ENCODE data around the gene ABCC11.

The ABCC11 gene

DNA sequence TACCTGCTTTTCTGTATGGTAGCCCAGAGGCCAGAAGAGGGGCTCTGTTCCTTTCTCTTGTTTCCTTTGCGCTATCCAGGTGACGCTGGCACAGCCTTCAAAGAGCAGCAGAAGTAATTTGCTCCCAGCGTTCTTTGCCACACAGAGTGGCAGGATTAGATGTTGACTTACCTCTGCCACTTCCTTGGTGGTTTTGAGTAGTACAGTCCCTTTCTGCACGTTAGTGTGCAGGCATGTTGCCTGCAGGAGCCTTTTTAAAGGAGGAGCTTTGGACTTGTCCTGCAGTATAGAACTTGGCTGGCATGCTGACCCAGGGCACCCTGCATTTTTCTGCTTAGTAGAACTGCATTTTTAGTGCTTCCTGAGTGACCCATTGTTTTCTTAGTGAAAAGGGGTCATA, at the start of gene ABCC11:
ABCC11 (minus strand) TSS at position 229 of the 400 bp plus-strand sequence. CDS start 15,618 bp downstream, outside the sequence.
- no peak for DNase-seq

DNA sequence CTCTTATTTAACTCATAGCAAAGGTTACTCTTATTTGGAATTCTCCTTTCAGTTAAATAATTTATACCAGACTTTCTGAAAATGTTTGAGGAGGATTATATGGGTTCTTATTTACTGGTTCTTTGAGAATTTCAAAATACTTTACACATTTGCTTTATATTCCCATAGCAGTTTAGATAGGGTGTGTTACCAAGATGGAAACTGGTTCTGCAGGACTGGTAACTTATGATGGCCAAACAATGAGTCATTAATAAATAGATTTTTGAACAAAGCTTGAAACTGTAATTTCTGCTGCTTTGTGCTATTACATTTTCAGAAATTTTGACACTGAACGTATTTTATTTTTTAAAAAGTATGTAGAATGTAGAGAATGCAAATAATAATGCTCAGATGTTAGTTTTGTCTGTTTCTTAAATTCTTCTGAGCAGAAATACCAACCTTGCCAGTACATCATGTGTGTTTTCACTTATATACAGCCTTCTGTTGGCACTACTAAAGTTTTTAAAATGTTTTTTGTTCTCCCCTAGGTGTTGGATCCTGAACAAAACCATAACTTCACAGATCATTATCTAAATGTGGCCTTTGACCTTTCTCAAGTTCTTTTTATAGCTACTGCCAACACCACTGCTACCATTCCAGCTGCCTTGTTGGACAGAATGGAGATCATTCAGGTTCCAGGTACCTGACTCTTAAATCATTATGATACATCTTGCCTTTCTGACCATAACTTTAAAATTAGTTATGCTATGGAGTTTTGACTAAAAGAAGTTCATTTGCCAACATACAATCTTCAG, 48.3 kb upstream of the ABCC11 start:
- no peak for DNase-seq

DNA sequence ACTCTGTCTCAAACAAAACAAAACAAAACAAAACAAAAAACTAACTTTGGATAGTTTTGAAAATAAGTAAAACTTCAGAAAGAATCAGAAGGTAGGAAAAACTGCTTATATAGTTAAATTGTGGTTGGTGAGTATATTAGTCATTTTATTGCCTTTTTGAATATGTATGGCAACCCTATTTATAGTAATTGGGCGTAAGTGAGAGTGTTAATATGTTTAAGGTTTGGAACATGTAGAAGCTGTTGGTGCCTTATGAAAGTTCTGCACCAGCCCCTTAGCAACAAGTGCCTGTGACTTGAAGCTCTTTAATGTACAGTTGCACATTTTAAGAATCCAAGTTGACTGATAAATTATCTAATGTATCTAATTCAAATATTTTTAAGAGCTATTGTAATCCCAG, 47.4 kb upstream of the ABCC11 start:
- no peak for DNase-seq

DNA sequence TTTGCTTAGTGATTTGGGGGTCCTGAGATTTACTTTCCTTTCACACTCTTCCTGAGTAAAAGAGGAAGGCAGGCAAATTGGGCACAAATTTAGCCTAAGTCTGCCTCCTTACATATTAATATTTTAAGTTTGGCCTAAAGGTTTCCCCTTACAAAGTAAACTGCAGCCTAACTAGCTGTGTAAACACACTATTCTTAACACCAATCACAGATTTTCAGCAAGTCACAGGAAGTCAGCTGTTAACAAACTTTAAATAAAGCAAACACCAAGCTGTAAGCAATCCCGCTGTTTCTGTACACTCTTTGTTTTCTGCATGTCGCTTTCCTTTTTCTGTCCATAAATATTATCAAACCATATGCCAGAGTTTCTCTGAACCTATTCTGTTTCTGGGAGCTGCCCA, 45.1 kb upstream of the ABCC11 start:
- DNase-seq = no peak

DNA sequence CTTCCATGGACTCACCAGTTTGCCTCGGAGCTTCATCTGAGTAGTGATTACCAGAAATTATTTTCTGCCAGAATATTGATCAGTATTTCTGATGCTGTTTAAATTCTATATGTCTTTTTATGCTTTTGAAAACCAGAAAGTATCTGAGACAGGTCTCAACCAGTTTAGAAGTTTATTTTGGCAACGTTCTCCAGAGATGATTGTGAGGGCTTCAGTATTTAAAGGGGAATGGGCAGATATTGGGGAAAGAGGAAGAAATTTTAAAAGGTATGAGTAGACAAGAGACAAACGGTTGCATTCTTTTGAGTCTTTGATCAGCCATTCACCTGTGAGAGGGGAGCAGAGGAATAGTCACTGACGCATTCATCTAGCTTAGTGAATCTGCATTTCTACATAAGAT, 44.4 kb upstream of the ABCC11 start:
- DNase-seq = no peak

DNA sequence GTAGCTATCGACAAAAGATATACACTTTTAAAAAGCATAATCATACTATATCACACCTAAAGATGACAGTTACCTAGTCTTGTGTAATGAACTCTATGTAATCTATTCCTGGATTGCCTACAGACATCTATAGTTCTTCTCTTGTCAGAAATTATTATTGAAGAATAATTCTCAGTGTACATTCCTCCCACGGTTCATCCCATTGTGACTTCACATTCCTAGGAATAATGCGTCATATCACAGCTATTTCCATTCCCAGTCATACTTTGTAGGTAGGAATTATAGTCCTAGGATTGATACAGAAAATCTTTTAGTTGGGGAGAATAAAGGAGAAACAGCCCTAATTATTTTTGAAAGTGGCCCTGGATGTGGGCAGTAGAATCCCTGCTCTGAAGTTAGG, 44.0 kb upstream of the ABCC11 start:
- DNase-seq = no peak

DNA sequence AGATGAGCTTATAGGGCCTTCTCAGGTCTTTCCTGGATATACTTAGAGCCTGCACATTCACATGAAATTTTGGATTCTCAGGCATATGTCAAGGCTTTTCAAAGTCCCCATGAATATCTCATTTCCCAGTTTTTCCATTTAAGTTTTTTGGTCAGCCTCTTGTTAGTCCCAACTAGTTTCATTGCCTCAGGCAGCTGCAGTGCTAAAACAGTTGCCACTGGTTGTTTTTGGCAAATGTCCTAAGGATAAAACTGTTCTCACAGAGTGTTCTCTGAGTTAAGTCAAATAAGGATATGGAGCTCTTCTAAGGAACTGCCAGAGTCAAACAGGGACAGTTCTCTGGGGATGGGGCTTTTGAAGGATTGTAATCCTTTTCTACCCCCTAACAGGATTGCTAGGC, 39.9 kb upstream of the ABCC11 start:
- DNase-seq = no peak

DNA sequence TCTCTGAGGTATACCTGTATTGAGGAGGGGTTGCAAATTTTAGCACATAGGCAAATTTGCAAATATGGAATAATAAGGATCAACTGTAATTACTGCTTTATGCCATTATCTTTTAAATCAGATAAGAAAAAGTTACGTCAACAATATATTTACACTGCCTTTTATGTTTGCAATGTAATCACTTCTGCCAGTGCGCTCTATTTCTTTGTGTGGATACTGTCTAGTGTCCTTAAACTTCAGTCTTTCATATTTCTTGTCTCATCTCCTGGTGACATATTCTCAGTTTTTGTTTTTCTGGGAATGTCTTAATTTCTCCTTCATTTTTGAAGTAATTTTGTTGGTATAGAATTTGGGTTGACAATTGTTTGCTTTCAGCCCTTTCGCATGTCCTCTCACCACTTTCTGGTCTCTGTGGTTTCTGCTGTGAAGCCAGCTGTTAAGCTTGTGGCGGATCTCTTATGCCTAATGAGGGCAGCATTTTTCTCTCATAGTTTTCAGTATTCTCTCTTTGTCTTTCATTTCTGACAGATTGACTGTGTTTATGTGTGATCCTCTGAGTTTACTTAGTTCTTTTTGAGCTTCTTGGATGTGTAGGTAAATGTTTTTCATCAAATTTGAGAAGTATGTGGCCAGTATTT, 37.6 kb upstream of the ABCC11 start:
- no peak for DNase-seq

DNA sequence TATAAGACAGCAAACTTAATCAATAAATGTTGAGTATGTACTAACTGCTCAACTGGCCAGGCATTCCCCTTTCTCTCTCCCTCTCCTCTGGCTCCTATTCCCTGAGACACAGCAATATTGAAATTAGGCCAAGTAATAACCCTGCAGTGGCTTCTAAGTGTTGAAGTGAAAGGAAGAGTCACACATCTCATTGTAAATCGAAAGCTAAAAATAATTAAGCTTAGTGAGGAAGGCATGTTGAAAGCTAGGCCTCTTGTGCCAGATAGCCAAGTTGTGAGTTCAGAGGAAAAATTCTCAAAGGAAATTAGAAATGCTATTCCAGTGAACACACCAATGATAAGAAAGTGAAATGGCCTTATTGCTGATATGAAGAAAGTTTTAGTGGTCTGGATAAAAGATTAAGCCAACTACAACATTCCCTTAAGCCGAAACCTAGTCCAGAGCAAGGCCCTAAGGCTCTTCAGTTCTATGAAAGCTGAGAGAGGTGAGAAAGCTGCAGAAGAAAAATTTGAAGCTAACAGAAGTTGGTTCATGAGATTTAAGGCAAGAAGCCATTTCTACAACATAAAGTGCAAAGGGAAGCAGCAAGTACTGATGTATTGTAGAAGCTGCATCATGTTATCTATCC, 35.4 kb upstream of the ABCC11 start:
- no peak for DNase-seq

DNA sequence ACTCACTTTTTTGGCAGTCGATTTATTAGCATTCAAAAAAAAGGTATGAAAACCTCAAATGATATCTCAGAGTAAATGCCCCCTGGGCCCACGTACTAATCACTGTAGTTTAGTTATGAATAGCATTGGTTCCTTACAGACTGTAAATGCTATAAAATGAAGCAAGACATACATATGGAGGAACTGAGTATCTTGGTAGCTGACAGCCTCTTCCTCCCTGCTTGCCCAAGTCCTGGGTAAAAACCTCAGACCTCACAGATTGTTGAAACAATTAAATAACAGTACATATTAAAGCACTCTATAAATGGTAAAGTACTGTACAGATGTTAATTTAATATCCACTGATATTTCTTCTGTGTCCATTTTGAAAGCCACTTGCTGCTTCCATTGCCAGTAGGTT, 33.2 kb upstream of the ABCC11 start:
- DNase-seq = no peak

DNA sequence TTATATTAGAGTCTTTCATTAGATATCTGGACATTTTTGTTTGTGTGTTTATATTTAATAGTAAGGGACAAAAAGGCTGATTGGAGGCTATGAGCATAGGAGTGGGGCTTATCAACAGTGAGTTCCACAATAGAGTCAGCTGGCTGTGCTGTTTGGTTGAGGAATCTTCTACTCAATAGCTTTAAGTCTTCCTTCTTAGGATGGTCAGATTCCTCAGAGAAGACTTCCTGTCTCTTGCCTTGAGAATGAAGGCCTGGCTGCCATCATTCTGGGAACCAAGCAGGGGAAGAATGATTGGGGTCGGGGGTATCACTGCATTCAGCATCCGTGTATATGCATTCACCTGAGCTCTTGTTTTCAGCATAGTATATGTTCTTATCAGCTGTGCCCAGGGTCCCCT, 31.9 kb upstream of the ABCC11 start:
- DNase-seq = no peak

DNA sequence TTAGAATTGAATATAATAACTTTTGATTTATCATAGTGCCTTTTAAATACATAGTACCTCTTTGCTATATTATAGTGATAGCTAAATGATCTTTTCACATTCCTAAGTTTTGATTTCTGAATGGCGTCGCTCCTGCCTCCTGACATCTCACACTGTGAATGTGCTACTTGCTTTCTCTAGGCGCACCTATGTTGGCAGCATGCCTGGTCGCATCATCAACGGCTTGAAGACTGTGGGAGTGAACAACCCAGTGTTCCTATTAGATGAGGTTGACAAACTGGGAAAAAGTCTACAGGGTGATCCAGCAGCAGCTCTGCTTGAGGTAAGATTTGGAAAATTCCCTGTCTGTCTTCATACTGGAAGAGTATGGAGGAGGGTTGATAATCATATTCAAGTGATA, 29.8 kb upstream of the ABCC11 start:
- DNase-seq = no peak

DNA sequence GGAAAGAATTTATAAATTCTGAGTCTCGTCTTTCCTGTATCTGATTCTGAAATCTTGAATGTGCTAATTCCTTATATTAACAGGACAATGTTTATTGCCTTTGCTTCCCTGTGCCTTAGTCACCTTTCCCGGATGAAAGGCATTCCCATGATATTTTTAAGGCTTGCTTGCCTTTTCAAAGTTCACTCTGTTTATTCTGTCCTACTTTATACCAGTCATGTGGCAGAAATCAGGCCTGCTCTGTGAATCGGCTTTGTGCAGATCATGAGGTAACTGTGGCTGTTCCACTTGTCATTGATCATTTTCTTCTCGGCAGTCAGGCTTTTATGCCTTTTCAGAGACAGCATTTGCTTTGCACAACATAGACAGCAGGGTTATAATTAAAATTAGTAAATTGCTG, 28.8 kb upstream of the ABCC11 start:
- no peak for DNase-seq

DNA sequence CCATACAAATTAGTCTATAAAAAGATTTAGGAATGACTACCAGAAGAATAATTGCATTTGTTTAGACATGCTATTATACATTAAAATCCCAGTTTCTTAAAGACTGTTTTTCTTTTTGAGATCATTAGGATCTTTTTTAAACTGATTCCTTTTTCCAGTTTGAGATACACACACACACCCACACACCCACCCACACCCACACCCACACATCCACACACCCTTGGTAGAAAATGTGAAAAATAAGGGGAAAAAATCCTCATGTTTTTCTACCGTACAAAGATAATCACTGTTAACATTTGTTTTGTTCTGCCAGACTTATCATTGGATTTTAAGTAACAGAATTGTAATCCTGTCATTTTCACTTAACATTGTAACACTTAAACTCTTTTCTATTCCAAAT, 27.1 kb upstream of the ABCC11 start:
- DNase-seq = no peak

DNA sequence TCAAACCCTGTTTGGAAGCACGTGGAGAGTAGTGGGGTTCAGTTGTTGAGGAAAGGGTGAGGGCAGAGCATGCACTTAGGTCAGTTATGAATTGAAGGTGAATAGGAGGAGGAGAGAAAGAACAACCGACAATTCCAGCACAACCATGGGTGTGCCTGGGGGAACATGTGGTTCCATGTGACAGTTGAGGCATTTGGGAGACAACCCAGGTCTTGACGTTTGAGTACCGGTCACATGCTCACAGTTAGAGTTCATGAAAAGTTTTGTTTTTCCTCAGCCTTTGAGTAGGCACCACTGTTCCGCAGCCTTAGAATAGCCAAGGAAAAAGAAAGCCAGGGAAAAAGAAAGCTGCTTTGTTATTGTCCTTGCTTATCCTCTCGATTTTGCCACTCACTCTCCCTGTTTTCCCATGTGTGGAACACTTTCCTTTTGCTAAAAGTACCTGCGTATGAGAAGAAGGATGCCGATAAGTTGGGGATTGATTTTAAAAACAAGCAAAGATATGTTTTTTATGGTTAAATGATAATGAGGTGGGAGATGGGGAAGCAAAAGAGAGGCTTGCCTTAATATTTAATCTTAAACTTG, 25.6 kb upstream of the ABCC11 start:
- no peak for DNase-seq

DNA sequence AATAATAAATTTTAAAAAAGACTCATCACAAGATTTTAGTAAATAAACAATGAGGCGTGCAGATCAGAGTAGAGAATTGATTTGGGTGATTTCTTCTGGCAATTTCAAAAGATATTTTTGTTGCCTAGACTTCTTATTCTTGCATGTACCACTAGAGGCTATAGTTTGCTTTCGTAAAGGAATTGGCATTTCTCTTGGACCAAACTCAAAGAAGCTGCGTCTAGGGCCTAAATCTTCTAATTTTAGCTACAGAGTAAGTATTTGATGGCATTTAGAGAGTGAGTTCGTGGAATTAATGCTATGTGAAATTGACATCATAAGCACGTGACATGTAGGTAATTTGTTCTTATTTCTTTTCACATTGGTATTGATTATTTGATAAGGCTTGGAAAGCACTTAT, 24.4 kb upstream of the ABCC11 start:
- no peak for DNase-seq

DNA sequence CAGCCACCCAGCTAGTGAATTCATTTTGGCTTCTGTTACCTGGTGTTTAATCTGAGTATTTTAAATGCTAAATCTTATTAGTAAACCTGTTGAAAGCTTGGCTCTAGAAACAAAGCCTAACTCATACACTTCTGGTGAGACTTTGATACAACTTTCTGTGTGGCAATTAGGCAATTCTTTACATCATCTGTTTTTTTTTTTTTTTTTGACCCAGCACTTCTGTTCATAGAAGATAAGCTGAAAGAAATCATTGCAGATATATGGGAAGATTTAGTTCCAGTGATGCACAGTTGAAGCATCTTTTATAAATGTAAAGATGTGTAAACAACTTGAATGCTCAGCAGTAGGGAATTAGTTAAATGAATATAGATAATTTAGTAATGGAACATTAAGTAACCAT, 21.7 kb upstream of the ABCC11 start:
- no peak for DNase-seq

DNA sequence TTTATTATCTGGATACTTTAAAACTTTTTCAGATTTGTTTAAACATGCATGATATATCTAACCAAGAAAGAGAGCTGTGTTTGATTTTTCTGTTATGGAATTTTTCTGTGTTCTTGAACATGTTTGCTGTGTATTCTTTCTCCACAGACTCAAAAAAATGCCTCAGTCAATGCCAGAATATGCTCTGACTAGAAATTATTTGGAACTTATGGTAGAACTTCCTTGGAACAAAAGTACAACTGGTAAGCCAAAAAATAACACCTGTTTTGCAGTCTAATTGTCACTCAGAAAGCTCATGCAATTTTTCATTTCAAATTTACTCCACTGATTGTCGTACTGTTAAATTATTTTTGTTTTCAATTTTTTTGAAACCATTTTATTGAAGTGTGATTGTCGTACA, 15.3 kb upstream of the ABCC11 start:
- DNase-seq = no peak

DNA sequence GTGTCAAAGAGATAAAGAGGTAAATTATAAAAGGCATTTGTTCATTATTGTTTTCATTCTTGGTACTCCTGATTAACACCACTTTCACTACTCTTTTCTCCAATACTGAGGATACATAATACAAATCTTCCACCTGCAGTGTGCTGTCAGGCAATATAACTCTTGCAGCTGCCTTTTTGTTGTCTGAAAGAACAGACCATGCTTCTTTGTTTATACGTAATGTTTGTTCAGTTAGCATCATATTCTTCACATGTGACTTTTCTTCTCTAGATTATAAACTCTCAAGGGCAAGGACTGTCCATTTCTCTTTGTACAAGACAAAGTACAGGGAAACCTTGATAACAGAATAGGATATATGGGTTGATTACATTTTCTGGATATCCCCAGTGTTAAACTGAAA, 14.2 kb upstream of the ABCC11 start:
- peak in 1 of 2 experiments; percentile 13 for DNase-seq

DNA sequence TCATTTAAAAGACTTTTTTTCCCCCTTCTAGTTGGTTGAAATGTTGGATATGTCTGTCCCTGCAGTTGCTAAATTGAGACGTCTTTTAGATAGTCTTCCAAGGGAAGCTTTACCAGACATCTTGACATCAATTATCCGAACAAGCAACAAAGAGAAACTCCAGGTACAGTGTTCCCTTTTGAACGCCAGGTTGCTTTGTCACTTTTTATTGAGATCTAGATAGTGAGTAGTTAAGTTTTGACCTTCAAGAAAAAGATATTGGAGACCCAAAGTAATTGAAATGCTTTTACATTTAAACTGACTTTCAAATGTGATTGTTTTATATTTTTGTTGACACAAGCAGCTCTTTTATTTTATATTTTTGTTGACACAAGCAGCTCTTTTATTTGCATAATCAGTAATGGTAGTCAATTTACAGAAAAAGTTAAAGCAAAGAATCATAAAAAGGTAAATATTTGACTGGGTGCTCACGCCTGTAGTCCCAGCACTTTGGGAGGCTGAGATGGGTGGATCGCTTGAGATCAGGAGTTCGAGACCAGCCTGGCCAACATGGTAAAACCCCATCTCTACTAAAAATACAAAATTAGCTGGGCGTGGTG, 9.3 kb upstream of the ABCC11 start:
- no peak for DNase-seq

DNA sequence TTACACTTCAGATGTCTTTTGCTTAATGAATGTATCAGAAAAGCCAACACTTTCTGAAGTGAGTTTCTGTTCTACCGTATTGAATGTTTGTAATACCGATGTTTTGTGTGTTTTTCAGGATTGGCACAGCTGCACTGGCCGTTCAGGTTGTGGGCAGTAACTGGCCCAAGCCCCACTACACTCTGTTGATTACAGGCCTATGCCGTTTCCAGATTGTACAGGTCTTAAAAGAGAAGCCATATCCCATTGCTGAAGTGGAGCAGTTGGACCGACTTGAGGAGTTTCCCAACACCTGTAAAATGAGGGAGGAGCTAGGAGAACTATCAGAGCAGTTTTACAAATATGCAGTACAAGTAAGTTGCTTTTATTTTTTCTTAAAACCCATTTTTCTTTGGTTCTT, 4.7 kb upstream of the ABCC11 start:
- DNase-seq = no peak

DNA sequence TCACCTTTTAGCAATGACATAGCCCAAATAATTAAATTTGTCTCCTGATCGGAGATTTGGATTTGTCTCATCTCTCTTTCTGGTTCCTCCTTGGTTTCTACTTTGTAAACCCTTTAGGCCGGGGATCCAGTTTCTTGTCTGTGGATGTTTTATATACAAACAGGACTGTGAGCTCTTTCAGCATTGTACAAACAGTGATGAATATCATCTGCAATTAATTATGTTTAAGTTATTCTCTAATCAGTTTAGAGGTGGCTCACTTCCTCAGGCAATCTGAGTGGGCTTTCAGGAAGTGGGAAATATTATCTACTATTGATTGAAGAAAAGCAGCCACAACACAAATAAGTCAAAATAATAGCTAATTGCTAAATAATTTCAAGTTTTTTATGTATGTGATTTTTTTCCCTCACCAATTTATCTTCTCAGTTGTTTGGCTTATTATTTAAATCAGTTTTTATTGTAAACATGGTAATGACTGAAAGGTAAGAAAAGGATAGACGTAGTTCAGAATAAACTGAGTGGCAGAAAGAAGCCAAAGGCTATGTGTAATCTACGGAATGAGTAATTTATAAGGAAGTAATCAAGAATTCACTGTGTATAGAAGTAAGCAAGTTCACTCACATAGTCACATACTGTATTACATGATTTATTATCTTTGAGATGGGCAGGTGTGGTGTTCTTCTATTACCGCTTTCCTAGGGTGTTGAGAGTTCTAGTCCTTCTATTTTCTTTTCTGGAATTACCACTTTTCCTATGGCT, 3.4 kb upstream of the ABCC11 start:
- DNase-seq = no peak

DNA sequence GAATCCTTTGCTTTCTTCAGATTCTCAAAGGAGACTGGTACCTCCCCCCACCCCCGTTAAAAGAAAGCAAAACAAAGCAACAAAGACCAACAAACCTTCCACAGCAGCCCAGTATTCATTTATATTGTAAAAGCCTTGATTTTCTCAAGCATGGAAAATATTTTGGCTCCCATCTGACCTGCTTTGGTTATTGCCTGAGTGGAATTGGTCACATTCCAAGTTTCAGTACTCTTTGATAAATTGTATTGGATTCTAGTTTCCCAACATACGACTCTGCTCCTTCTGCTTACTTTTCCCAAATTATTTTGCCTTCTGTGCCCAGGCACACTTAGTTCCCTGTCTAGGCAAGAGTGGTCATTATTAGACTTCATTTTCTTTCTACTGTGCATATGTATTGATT, 1.3 kb downstream of the ABCC11 start:
- DNase-seq = no peak

Data from NCI-H1930 (cell line).